WI38 (cell line): ENCODE results near the gene PTPRU.

Source experiments
- H3K4me3 ChIP-seq: 2 replicates; pipeline ENCODE4 v1.5.1; 2011; ENCODE audit warnings: low read depth, mild to moderate bottlenecking, control low read depth, low read length
- CTCF ChIP-seq: IDR thresholded peaks from 2 replicates; pipeline ENCODE4 v1.5.1; 2012; ENCODE audit warnings: low read depth, mild to moderate bottlenecking, control low read depth, low read length

Gene PTPRU

GRCh38 chr1:29245876-29246275 is 9.6 kb downstream of the PTPRU start:
- TF ChIP-seq CTCF: peak; percentile 61
- H3K4me3 ChIP-seq: no peak overlapping the region

- no peak overlapping the region for H3K4me3 ChIP-seq
- no peak for TF ChIP-seq CTCF
These were observed 10.7 kb downstream of the PTPRU start for GRCh38 chr1:29247044-29247443.

- TF ChIP-seq CTCF: no peak
- H3K4me3 ChIP-seq: no peak overlapping the region
These were observed 11.4 kb downstream of the PTPRU start for GRCh38 chr1:29247571-29248273.

- TF ChIP-seq CTCF: no peak
- H3K4me3 ChIP-seq: no peak overlapping the region
These were observed 12.1 kb downstream of the PTPRU start for GRCh38 chr1:29248409-29248808.

- no peak overlapping the region for H3K4me3 ChIP-seq
- no peak for TF ChIP-seq CTCF
These were observed 12.9 kb downstream of the PTPRU start for GRCh38 chr1:29249170-29249691.

GRCh38 chr1:29249951-29250581 is 13.7 kb downstream of the PTPRU start:
- H3K4me3 ChIP-seq: no peak overlapping the region
- no peak for TF ChIP-seq CTCF
